Panc1 (cell line): Measurements from ENCODE around the gene MED9. TPM values are rescaled to one million over a fixed set of nuclear protein-coding genes. Genes with fewer than 3 reads are reported as not detected.

ENCODE experiments used
- ATAC-seq: fragments of 200-7000 bp; cut with Tn5 transposase; 2 replicates; pipeline ENCODE4 v1.9.1; 2020; ENCODE audit warnings: mild to moderate bottlenecking, moderate library complexity
- BruUV-seq: library from RNA; stranded (reverse); fragments of 400-500 nt; replicated peaks from 2 replicates; lab custom pipeline; 2021; lab: Mats Ljungman, UMichigan
- CTCF ChIA-PET: fragments of 300-600 bp; sonication (Branson Sonifier 250); formaldehyde crosslinking; loops from one replicate; lab custom pipeline; 2022; ENCODE audit warnings: antibody characterized with exemption; lab: Charles Lee
- POLR2A ChIA-PET: fragments of 300-600 bp; sonication (Branson Sonifier 250); formaldehyde crosslinking; loops from one replicate; lab custom pipeline; 2022; ENCODE audit warnings: antibody characterized with exemption; lab: Charles Lee
- DNase-seq: peaks from one replicate; pipeline ENCODE4 v3.0.0-alpha.2; 2010; ENCODE audit warnings: low read depth, low spot score
- H3K27ac ChIP-seq: 2 replicates; pipeline ENCODE4 v1.5.1; 2011; ENCODE audit warnings: mild to moderate bottlenecking, low read length, inconsistent platforms
- H3K27me3 ChIP-seq: fragments of 200-500 bp; sonication (Bioruptor generic); 2 replicates; pipeline ENCODE4 v1.6.0; 2014; ENCODE audit warnings: low read length, inconsistent platforms; ENCODE audit not compliant: control insufficient read depth, insufficient read depth
- H3K36me3 ChIP-seq: fragments of 200-500 bp; sonication (Bioruptor generic); 2 replicates; pipeline ENCODE4 v1.5.1; 2014; ENCODE audit warnings: inconsistent platforms, mild to moderate bottlenecking, low read length, moderate library complexity; ENCODE audit not compliant: control insufficient read depth, insufficient read depth
- H3K4me1 ChIP-seq: 2 replicates; pipeline ENCODE4 v1.5.1; 2011; ENCODE audit warnings: inconsistent platforms, mild to moderate bottlenecking, low read length, moderate library complexity; ENCODE audit not compliant: control insufficient read depth, insufficient read depth
- H3K4me3 ChIP-seq, 2 experiments: 2 replicates each; pipeline ENCODE4 v1.5.1; 2011 to 2012; ENCODE audit warnings: low read depth in 2 of 2, low read length in 2 of 2, mild to moderate bottlenecking in 2 of 2, inconsistent platforms in 1 of 2, moderate library complexity in 1 of 2
- H3K9me3 ChIP-seq: fragments of 200-500 bp; sonication (Bioruptor generic); 2 replicates; pipeline ENCODE4 v1.5.1; 2014; ENCODE audit warnings: low read depth, mild to moderate bottlenecking, inconsistent platforms, low read length, moderate library complexity; ENCODE audit not compliant: control insufficient read depth, insufficient read depth
- CTCF ChIP-seq: fragments of 450-650 bp; IDR thresholded peaks from 2 replicates; pipeline ENCODE4 v1.5.1; 2017; ENCODE audit warnings: mild to moderate bottlenecking
- POLR2AphosphoS5 ChIP-seq: IDR thresholded peaks from 2 replicates; pipeline ENCODE4 v1.6.1; 2012; ENCODE audit warnings: mild to moderate bottlenecking, low read depth, low read length, moderate library complexity
- REST ChIP-seq, 2 experiments: IDR thresholded peaks; 2 replicates each; pipeline ENCODE4 v1.6.1; 2011 to 2012; ENCODE audit warnings: low read depth in 2 of 2, control low read depth in 1 of 2, low read length in 1 of 2, mild to moderate bottlenecking in 1 of 2, moderate library complexity in 1 of 2; ENCODE audit not compliant: insufficient read depth in 1 of 2
- SIN3A ChIP-seq: IDR thresholded peaks from 2 replicates; pipeline ENCODE4 v1.6.1; 2012; ENCODE audit warnings: low read depth, mild to moderate bottlenecking, low read length, moderate library complexity, borderline replicate concordance; ENCODE audit not compliant: insufficient read depth
- TCF7L2 ChIP-seq: IDR thresholded peaks from 2 replicates; pipeline ENCODE4 v1.6.1; 2011; ENCODE audit warnings: mild to moderate bottlenecking, low read depth, low read length, inconsistent platforms
- in situ Hi-C: cut with HindIII; loops from 2 replicates; pipeline ENCODE4 v1.10.0; 2016; ENCODE audit warnings: low sequenced_read_pairs, low pct_unique_long_range_greater_than_20kb
- intact Hi-C: fragments of 100-400 bp; cut with micrococcal nuclease; formaldehyde crosslinking; loops from one replicate; pipeline ENCODE4 v1.10.0; 2022; ENCODE audit not compliant: unreplicated experiment
- total RNA-seq: library from RNA; stranded (reverse); gene quantifications from one replicate; pipeline ENCODE4 v1.2.1, GENCODE V29; 2021; ENCODE audit not compliant: unreplicated experiment

The MED9 gene
- total RNA-seq, 1 experiment from 2014 or later: 11.1 TPM

- Histone ChIP-seq H3K36me3 (no peaks in the 10 kb centered on the region), H3K27me3 (no peaks in the 10 kb centered on the region; the same call in 1 of the 2 replicates), H3K4me3 (no peak overlapping the region), H3K4me1 (no peaks in the 10 kb centered on the region), H3K9me3 (no peaks in the 10 kb centered on the region), H3K27ac (no peak overlapping the region)
- DNase-seq: no peak
- ChIA-PET POLR2A (interaction anchor here (0.6 kb wide), 1 partner anchor 29 kb away, joined by 8 read pairs; no protein-coding TSS in a partner anchor), CTCF (no interaction called here)
- BruUV-seq: no TSS peak
- in situ Hi-C loops: no loop called here
- intact Hi-C loops: no loop called here
- ATAC-seq: no peak
- no peak for TF ChIP-seq CTCF
- TF ChIP-seq TCF7L2: no peak
- TF ChIP-seq SIN3A: no peak
- TF ChIP-seq POLR2AphosphoS5: no peak
- no peak for TF ChIP-seq REST (IDR thresholded peaks at IDR 0.05; ENCODE audit: insufficient read depth in 1 of 2, low read depth in 2 of 2, low read length in 1 of 2)
Measured at GRCh38 chr17:17466511-17466910, 10.3 kb upstream of the MED9 start.

- in situ Hi-C loops: no loop called here
- intact Hi-C loops: no loop called here
- Histone ChIP-seq H3K9me3 (no peaks in the 10 kb centered on the region), H3K4me1 (no peaks in the 10 kb centered on the region), H3K27me3 (no peaks in the 10 kb centered on the region; the same call in 1 of the 2 replicates), H3K4me3 (no peak overlapping the region), H3K27ac (no peak overlapping the region), H3K36me3 (no peaks in the 10 kb centered on the region)
- DNase-seq (no peak), ATAC-seq (no peak)
- ChIA-PET POLR2A (interaction anchor here (0.6 kb wide), 1 partner anchor 29 kb away, joined by 8 read pairs; no protein-coding TSS in a partner anchor), CTCF (no interaction called here)
- TF ChIP-seq REST (IDR thresholded peaks at IDR 0.05; ENCODE audit: insufficient read depth in 1 of 2, low read depth in 2 of 2, low read length in 1 of 2) (no peak), TCF7L2 (no peak), SIN3A (no peak)
- no TSS peak for BruUV-seq
Measured at GRCh38 chr17:17467016-17467415, 9.8 kb upstream of the MED9 start.
